ENCODE results near the gene ZNF543. TPM values are rescaled to one million over a fixed set of nuclear protein-coding genes. Genes with fewer than 3 reads are reported as not detected.

ZNF543 gene
- total and polyA plus RNA-seq, 9 of the 15 experiments (the other 6 are each of a cell fraction or from before 2014, with no cell fraction given) = 0.14 to 5.5 (median 2.4) TPM

GRCh38 chr19:57279418-57280164, 40.7 kb upstream of the ZNF543 start (continued):
- TF ChIP-seq RBM14 (IDR thresholded peaks at IDR 0.05; ENCODE audit: borderline replicate concordance, insufficient read depth, low read depth, low read length) (no peak), PHTF2 (CRISPR knock-in tag; IDR thresholded peaks at IDR 0.05) (no peak), CLOCK (CRISPR knock-in tag; IDR thresholded peaks at IDR 0.05; ENCODE audit: borderline replicate concordance) (no peak), MLLT1 (IDR thresholded peaks at IDR 0.05) (no peak), SMARCC2 (IDR thresholded peaks at IDR 0.05; ENCODE audit: low read depth) (peak; percentile 57; the same call in 1 of the 2 replicates), MECOM (CRISPR knock-in tag; IDR thresholded peaks at IDR 0.05) (no peak), SMC3 (conservative IDR thresholded peaks at IDR 0.05; ENCODE audit: insufficient read depth, low read depth, low read length) (no peak), ZBTB34 (CRISPR knock-in tag; IDR thresholded peaks at IDR 0.05) (peak; percentile 8; the same call in 1 of the 2 replicates), NELFE (IDR thresholded peaks at IDR 0.05; ENCODE audit: insufficient read depth, insufficient read length) (no peak), ID3 (CRISPR knock-in tag; IDR thresholded peaks at IDR 0.05) (no peak), ID3 (tag; IDR thresholded peaks at IDR 0.05) (0 out of 2 replicates have a peak, but pooled peaks have one; percentile 61), EGR1 (conservative IDR thresholded peaks at IDR 0.05) (no peak), HDAC1 (IDR thresholded peaks at IDR 0.05) (peak in 1 of 2 experiments; percentile 74; a peak in 2 of 4 replicates), MTA2 (IDR thresholded peaks at IDR 0.05; ENCODE audit: low read depth) (no peak), BRCA1 (IDR thresholded peaks at IDR 0.05) (no peak), BRCA1 (CRISPR knock-in tag; IDR thresholded peaks at IDR 0.05) (no peak), IRF1 (CRISPR knock-in tag; IDR thresholded peaks at IDR 0.05; ENCODE audit: borderline replicate concordance) (no peak), NCOA4 (IDR thresholded peaks at IDR 0.05; ENCODE audit: partially characterized antibody) (no peak), TAF7 (tag; IDR thresholded peaks at IDR 0.05) (no peak; the same call in none of the 2 replicates), EP300 (IDR thresholded peaks at IDR 0.05; ENCODE audit: low read length) (peak; percentile 51), ZNF764 (CRISPR knock-in tag; IDR thresholded peaks at IDR 0.05; ENCODE audit: low read depth) (no peak), MAX (CRISPR knock-in tag; IDR thresholded peaks at IDR 0.05) (peak; percentile 89)
